ENCODE measurements around the gene RNF43. TPM values are rescaled to one million over a fixed set of nuclear protein-coding genes. Genes with fewer than 3 reads are reported as not detected.
A peak's percentile ranks its signal among the peaks of the same experiment; 100 is the strongest.

RNF43 gene
- total RNA-seq, 1 donor from 2014 or later = 19.2 TPM

DNA sequence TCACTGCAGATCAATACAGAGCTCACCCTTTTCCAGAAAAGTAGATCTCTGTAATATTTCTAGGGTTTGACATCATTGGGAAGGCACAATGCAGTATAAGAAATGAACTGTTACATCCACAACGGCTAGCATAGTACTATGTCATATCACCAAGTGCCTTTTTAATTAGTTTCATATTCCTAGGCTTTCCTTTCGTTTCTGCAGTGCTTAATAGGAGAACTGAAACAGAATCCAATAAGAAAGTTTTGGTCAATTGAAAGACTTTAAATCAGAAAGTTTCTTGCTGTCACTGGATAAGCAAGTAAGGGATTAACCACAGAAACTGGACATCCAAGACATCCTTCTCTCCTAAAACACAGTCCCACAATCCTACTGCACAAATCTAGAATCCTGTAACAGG lies 3.5 kb upstream of the RNF43 start:
- no peak for DNase-seq (ENCODE audit: low spot score, unreplicated experiment)
- Mint-ChIP-seq H3K9me3 (ENCODE audit: low read depth) (no peaks in the 10 kb centered on the region), H3K27ac (no peak overlapping the region), H3K36me3 (ENCODE audit: insufficient read depth) (no peaks in the 10 kb centered on the region), H3K4me1 (ENCODE audit: low read depth) (peaks cover 7% of the 10 kb centered on the region), H3K27me3 (peaks cover 12% of the 10 kb centered on the region), H3K4me3 (ENCODE audit: low read depth) (no peak overlapping the region)
- TF ChIP-seq, protein P1, sequence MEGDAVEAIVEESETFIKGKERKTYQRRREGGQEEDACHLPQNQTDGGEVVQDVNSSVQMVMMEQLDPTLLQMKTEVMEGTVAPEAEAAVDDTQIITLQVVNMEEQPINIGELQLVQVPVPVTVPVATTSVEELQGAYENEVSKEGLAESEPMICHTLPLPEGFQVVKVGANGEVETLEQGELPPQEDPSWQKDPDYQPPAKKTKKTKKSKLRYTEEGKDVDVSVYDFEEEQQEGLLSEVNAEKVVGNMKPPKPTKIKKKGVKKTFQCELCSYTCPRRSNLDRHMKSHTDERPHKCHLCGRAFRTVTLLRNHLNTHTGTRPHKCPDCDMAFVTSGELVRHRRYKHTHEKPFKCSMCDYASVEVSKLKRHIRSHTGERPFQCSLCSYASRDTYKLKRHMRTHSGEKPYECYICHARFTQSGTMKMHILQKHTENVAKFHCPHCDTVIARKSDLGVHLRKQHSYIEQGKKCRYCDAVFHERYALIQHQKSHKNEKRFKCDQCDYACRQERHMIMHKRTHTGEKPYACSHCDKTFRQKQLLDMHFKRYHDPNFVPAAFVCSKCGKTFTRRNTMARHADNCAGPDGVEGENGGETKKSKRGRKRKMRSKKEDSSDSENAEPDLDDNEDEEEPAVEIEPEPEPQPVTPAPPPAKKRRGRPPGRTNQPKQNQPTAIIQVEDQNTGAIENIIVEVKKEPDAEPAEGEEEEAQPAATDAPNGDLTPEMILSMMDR (IDR thresholded peaks at IDR 0.05; ENCODE audit: unreplicated experiment) = no peak

- H3K9me3 Mint-ChIP-seq (ENCODE audit: low read depth) = no peaks in the 10 kb centered on the region
- H3K4me3 Mint-ChIP-seq (ENCODE audit: low read depth) = peak overlapping the region; percentile 96
- H3K27me3 Mint-ChIP-seq = peaks cover 9% of the 10 kb centered on the region
- DNase-seq (ENCODE audit: low spot score, unreplicated experiment) = no peak
- peaks cover 39% of the 10 kb centered on the region for H3K4me1 Mint-ChIP-seq (ENCODE audit: low read depth)
- H3K36me3 Mint-ChIP-seq (ENCODE audit: insufficient read depth) = no peaks in the 10 kb centered on the region
- H3K27ac Mint-ChIP-seq = peak overlapping the region; percentile 96
- TF ChIP-seq, protein P1 (IDR thresholded peaks at IDR 0.05; ENCODE audit: unreplicated experiment) = no peak
These were observed 416 bp downstream of the RNF43 start for GRCh38 chr17:58416937-58417299.

GRCh38 chr17:58416396-58416795 lies 938 bp downstream of the RNF43 start:
- Mint-ChIP-seq H3K4me1 (ENCODE audit: low read depth) (peaks cover 43% of the 10 kb centered on the region), H3K4me3 (ENCODE audit: low read depth) (peak overlapping the region; percentile 96), H3K36me3 (ENCODE audit: insufficient read depth) (no peaks in the 10 kb centered on the region), H3K27ac (peak overlapping the region; percentile 96), H3K27me3 (peaks cover 6% of the 10 kb centered on the region), H3K9me3 (ENCODE audit: low read depth) (no peaks in the 10 kb centered on the region)
- TF ChIP-seq, protein P1 (IDR thresholded peaks at IDR 0.05; ENCODE audit: unreplicated experiment) = no peak
- DNase-seq (ENCODE audit: low spot score, unreplicated experiment) = no peak

GRCh38 chr17:58415371-58416055 lies 1.8 kb downstream of the RNF43 start:
- peak overlapping the region; percentile 74 for H3K27ac Mint-ChIP-seq
- H3K27me3 Mint-ChIP-seq = peaks cover 4% of the 10 kb centered on the region
- H3K36me3 Mint-ChIP-seq (ENCODE audit: insufficient read depth) = no peaks in the 10 kb centered on the region
- TF ChIP-seq, protein P1 (IDR thresholded peaks at IDR 0.05; ENCODE audit: unreplicated experiment) = peak; percentile 20
- peak; percentile 23 for DNase-seq (ENCODE audit: low spot score, unreplicated experiment)
- H3K4me3 Mint-ChIP-seq (ENCODE audit: low read depth) = peak overlapping the region; percentile 96
- H3K9me3 Mint-ChIP-seq (ENCODE audit: low read depth) = no peaks in the 10 kb centered on the region
- H3K4me1 Mint-ChIP-seq (ENCODE audit: low read depth) = peaks cover 46% of the 10 kb centered on the region

GRCh38 chr17:58414596-58414997 lies 2.7 kb downstream of the RNF43 start:
- TF ChIP-seq, protein P1 (IDR thresholded peaks at IDR 0.05; ENCODE audit: unreplicated experiment) = no peak
- no peaks in the 10 kb centered on the region for H3K36me3 Mint-ChIP-seq (ENCODE audit: insufficient read depth)
- H3K27me3 Mint-ChIP-seq = no peaks in the 10 kb centered on the region
- no peak for DNase-seq (ENCODE audit: low spot score, unreplicated experiment)
- H3K4me3 Mint-ChIP-seq (ENCODE audit: low read depth) = peak overlapping the region; percentile 96
- peak overlapping the region; percentile 43 for H3K27ac Mint-ChIP-seq
- peaks cover 46% of the 10 kb centered on the region for H3K4me1 Mint-ChIP-seq (ENCODE audit: low read depth)
- no peaks in the 10 kb centered on the region for H3K9me3 Mint-ChIP-seq (ENCODE audit: low read depth)
